ENCODE measurements around the gene RAB12.

GRCh38 chr18:8603663-8604520 is 5.3 kb upstream of the RAB12 start:
- TF ChIP-seq CTCF (conservative IDR thresholded peaks at IDR 0.05 in 1 of 2, IDR thresholded peaks at IDR 0.05 in 1 of 2; ENCODE audit: low read depth in 1 of 2, low read length in 2 of 2) = no peak
- no peak for TF ChIP-seq EZH2 (IDR thresholded peaks at IDR 0.05; ENCODE audit: low read length, missing control alignments)

Data from fibroblast of lung (primary cell).